Hepatic stellate cell (primary cell): ENCODE results near the gene MBOAT7.
"Not testable (repeated sequence)": the region's sequence is repeated elsewhere in the genome, so short reads cannot be mapped to it uniquely, and the experiment has no call there.

Experiments used
- DNase-seq: peaks from one replicate; pipeline ENCODE4 v3.0.0; 2011; ENCODE audit warnings: low spot score

MBOAT7 gene

DNA sequence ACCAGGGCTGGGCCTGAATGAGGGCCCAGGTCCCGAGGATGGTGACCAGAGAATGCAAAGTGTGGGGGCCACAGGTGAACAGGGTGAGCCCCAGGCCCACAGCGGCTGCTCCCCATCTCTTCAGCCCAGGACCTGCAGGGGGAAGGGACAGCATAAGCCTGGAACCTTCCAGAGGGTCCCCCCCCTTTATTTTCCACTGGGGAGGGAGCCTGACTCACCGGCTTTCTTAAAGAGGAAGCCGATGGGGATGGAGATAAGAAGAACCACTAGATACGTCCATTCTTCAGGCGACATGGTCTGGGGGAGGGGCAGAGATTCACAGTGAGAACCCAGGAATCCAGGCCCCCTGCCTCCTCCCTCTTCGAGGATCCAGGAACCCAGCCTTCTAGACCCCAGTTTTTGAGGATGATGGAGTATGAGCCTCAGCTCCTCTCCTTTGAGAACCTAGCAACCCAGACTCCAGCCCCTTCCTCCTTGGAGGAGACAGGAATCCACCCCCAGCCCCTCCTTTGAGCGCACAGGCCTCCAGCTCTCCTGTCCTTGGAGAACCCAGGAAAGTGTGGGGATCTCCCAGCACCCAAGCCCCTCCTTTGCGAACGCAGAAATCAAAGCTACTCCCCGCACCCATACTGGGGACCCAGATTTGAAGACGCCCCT, 1.0 kb downstream of the MBOAT7 start:
- DNase-seq: peak; percentile 79

DNA sequence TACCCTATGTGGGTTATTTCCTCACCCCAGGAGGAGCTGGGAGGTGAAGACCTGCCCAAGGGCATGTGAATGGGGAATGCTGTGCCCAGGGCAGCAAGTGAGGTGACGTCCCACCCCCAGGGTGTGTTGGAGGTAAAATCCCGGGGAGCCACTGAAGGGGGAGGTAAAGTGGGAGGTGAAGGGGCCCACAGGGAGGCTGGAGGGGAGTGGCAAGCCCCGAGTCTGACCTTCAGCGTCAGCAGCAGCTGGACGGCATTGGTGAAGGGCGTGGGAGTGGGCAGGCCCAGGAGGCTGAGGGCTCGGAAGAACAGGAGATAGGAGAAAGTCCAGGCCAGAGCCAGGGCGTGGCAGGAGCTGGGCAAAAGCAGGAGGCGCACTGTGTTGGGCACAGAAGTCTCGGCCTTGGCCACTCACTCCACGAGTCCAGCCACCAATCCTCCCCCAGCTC, 2.4 kb downstream of the MBOAT7 start:
- DNase-seq: no peak

DNA sequence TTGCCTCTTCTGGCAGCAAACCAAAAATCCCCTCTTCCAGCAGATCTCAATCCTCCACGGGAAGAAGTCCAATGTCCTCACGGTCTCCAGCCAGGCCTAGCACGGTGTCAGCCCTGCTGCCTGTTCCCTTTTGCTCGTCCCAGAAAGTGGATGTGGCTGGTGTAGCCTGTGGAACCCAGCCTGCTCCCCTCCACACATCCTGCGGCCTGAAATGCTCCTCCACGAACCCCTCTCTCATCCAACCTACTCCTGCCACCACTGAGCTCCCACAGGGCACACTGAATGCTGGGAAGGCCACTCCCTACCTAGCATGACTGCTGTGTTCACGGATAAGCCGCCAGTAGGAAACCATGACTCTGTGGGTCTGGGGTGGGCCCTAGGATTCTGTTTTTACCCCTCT, 3.0 kb downstream of the MBOAT7 start:
- no peak for DNase-seq

DNA sequence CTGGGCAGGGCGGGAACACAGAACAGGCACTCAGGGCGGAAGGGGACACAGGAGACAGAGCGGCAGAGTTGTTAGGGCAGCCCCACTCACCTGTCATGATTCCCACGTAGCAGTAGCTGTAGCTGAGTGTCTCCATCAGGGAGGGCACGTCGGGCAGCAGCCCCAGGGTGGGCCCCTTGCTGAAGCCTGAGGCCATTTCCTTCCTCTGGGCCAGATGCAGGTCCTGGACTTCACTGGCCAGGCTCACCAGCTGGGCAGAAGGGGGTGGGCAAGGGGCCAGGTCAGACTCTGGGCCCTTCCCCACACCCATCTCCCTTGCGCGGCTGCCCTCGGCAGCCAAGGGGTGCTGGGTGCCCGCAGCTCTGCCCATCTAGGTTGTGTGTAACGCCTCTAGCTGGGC, 5.9 kb downstream of the MBOAT7 start:
- DNase-seq: no peak

DNA sequence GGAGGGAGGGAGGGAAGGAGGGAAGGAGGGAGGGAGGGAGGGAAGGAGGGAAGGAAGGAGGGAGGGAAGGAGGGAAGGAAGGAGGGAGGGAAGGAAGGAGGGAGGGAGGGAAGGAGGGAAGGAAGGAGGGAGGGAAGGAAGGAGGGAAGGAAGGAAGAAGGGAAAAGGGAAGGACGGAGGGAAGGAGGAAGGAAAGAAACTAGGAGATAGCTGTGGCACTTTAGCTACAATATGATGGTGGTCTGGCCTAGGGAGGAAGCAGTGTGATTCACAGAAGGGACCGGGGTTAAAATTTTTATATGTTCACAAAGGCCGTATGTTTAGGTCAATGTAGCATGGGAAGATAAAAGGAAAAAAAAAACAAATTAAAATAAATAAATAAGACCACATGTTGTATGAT, 7.5 kb downstream of the MBOAT7 start:
- DNase-seq: not testable (repeated sequence)

DNA sequence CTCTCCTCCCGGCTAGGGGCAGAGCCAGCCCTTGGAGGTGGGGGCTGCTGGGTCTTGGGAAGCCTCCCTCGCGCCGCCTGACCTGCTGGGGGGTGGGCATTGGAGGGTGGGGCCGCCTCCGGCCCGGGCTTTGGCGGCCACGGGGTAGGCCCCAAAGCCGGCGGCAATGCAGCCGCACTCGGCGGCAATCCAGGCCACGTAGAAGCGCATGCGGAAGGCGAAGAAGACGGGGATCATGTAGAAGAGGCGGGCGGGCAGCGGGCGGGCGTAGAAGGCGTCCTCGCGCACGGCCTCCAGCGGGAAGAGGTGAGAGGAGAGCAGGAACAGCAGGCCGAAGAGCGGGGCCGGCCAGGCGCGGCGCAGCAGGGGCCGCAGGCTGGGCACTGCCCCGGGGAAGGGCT, 8.7 kb downstream of the MBOAT7 start:
- no peak for DNase-seq

DNA sequence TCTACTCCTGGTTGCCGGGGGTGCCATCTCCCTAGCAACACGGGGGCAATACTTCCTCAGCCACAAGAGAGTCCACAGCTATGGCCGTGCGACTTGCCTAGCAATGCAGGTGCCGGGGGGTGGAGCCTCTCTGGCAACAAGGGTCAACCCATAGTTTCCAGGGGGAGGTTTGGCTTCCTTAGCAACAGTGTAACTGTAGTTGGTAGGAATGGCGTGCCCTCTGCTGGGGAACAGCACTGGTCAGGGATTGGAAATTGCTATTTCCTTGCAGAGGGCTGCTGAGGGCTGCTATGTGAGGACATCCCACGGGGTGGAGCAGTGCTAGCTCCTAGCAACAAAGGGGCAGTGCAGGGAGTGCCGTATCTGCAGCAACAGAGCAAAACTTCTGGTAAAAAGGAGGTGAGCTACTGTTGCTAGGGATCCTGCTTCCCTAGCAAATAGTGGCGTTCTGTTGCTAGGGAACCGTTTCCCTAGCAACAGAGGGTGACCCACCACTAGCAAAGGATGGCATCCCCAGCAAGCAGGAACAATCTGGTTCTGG, 9.4 kb downstream of the MBOAT7 start:
- peak; percentile 53 for DNase-seq

DNA sequence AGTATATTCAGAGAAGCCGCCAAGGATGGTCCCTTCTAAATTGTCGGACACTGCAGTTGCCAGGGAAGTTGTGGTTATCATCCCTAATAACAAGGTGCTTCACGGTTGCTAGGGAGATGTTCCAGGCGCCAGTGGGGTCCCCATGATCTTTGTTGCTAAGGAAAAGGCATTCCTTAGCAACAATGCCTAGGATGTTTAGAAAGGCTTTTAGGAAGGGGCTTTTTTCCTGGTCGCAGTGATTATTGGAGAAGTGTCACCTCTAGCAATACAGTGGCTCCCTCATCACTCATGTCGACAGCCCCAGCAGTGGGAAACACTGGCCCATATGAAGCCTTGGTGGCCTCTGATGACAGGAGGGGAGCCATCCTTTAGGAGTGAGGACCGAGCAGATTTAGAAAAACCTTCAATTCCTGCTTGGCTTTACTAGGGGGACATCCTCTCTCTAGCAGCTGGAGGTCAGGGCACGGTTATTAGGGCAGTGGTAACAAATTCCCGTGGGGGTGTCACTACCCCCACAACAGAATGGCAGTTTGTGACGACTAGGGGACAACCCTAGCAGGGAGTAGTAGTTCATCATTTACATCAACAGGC, 10.0 kb downstream of the MBOAT7 start:
- no peak for DNase-seq

DNA sequence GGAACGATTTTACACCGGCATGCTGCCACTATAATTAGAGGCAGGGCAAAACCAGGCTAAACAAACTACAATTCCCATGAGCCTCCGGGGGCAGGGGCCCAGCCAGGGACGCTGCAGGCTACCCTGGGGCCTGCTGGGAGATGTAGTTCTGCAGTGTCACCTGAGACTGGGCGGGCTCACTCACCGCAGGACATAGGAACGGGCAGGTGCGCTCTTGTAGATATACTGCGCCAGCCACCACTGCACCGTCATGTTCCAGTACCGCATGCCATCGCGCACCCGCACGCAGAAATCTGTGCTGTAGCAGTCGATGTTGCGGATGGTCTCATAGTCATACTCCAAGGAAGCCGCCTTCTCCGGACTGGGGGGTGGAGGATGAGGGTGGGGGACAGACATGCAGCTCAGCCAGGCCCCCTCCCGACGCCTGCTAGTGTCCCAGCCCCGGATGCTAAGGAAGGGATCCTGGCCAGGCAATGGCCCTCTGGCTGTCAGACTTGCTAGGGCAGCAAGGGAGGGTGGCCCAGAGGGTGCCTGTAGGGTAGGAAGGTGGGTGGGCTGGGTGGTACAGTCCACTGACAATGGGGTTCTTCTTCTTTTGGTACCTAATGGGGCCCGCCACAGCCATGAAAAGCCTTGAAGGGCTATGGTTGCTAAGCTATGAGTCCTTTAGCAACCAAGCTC, 10.7 kb downstream of the MBOAT7 start:
- DNase-seq: no peak

DNA sequence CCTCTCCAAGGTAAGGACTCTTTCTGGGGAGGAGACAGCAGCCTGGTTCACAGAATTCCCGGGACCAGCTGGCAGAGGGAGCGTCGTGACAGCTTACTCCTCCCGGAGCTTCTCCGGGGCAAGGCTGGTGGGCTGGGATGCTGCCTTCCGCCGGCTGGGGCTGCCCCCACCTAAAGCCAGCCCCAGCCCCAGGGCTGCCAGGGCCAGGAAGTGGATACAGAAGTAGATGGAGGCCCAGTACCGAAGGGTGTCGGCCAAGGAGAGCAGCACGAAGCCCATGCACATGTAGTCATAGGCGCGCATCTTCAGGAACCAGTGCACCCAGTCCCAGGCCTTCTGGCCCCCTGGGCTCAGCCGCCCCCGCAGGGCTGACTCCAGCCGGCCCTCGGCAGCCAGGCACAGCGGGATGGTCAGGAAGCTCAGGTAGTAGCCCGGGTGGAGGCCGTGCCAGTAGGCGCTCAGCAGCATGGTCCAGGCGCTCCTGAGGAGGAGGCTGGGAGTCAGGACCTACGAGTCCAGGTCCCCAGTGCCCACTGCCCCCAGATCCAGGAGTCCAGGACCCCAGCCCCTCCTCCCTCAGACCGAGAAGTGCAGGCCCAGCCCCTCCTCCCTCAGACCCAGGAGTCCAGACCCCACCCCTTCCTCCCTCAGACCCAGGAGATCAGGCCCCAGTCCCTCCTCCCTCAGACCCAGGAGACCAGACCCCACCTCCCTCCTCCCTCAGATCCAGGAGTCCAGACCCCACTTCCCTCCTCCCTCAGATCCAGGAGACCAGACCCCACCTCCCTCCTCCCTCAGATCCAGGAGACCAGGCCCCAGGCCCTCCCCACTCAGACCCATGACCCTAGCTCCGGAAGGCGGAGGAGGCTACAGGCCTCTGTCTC, 15.2 kb downstream of the MBOAT7 start:
- no peak for DNase-seq

DNA sequence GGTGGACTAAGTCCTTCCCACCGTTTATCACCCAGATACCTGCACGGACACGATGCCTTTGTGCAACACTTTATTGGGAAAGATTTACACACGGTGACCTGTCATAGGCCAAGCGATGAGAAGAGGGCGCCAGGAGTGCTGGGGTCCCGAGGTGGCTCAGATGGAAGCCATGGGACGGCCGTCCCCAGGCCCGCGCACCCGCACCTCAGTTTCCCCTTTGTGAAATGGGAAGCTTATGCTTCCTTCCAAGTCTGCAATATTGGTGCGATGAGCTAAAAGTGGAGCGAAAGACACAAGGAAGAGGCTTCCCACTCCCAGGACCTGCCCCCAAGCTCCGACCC, 16.1 kb downstream of the MBOAT7 start:
- DNase-seq: no peak

DNA sequence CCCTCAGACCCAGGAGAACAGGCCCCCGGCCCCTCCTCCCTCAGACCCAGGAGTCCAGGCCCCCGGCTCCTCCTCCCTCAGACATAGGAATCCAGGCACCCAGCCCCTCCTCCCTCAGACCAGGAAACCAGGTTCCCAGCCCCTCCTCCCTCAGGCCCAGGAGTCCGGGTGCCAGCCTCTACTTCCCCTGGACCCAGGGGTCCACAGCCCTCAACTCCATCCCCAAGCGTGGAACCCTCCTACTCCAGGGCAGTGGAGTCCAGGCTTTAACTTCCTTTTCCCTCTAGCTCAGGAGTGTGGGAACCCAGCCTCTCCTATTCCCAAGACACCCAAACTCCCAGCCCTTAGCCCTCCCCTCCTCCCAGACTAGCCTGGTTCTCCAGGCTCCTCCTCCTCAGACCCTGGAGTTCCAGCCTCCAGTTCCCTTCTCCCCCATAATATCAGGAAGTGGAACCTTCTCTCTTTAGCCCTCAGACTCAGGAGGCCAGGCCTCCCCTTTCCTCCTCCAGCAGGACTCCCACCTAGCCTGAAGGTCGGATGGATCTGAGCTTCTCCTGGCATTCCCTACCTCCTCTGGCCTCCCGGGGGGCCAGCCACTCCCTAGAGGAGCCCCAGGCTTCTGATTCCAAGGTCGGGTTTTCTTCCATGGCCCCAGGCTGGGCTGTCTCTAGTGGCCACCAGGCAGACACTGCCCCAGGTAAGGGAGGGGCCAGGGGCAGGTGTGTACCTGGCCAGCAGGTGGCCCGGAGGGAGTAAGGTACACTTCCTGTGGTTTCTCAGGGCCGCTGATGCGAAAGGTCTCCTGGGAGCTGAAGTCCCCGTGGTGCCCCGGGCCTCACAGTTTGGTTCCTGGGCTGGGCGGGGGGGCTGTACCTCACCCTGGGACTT, 16.7 kb downstream of the MBOAT7 start, which contains the start of gene TMC4:
Gene TMC4, minus strand, starts transcription at position 690 of the 888 bp plus-strand sequence. Its CDS starts 43 bp downstream, at position 647.
- DNase-seq: peak; percentile 79

DNA sequence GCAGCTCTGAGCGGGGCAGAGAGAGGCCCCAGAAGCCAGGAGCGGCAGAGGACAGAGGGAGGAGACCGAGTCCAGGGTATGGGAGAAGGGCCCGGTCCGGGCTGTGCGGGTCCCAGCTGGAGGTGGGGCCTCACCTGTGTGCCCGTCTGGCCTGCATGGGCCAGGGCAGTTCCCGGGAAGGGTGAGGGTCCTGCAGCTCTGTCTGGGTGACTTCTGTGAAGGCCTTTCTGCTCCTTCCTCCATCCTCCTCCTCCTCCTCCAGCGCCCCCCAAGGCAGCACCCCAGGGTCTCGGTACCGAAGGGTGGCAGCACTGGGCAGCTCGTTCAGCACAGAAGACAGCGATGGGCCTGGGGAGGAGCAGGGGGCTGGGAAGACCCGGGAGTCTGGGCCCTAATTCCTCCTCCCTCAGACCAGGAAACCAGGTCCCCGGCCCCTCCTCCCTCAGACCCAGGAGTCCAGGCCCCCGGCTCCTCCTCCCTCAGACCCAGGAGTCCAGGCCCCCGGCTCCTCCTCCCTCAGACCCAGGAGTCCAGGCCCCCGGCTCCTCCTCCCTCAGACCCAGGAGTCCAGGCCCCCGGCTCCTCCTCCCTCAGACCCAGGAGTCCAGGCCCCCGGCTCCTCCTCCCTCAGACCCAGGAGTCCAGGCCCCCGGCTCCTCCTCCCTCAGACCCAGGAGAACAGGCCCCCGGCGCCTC, 17.5 kb downstream of the MBOAT7 start:
- not testable (repeated sequence) for DNase-seq

DNA sequence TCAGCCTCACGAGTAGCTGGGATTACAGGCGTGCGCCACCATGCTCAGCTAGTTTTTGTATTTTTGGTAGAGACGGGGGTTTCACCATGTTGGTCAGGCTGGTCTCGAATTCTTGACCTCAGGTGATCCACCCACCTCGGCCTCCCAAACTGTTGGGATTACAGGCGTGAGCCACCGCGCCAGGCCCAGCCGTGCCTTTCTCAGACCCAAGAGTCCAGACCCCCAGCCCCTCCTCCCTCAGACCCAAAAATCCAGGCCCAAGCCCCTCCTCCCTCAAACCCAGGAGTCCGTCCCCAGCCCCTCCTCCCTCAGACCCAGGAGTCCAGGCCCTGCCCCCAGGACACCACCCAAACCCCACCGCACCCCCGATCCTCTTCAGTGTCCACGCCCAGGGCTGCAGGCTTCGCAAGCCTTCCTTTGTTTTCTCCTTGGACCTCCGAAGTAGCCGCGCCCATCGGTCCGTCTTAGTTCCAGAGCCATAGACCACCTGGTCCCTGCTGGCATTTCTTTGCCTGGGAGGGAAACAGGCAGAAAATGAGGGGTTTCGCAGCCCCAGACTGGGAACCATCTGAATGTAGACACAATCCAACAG, 20.1 kb downstream of the MBOAT7 start:
- no peak for DNase-seq

DNA sequence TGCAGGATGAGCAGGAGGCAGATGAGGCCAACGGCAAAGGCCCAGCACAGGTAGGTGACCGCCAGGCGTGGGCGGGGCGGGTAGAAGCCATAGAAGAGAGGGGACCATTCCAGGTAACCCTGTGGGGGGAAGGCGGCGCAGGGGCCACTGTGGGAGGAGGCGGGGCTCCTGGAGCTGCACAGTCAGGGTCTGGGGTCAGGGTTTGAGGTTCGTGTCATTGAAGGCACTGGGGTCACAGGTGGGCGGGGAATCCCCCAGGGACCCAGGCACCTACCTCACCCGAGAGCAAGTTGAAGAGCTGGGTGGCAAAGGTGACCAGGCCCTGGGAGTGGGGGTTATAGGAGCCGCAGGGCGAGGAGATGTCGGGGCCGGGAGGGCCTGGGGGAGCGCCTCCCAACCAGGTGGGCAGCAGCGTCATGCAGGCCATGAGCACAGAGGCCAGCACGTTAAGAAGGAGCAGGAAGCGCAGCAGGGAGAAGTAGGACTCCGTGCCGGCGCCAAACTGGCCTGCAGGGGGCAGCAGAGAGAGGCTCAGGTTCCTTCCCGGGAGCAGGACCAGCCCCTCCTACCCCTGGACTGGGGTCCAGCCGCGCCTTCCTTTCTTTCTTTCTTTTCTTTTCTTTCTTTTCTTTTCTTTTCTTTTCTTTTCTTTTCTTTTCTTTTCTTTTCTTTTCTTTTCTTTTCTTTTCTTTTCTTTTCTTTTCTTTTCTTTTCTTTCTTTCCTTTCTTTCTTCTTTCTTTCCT, 21.0 kb downstream of the MBOAT7 start:
- DNase-seq: peak; percentile 93

DNA sequence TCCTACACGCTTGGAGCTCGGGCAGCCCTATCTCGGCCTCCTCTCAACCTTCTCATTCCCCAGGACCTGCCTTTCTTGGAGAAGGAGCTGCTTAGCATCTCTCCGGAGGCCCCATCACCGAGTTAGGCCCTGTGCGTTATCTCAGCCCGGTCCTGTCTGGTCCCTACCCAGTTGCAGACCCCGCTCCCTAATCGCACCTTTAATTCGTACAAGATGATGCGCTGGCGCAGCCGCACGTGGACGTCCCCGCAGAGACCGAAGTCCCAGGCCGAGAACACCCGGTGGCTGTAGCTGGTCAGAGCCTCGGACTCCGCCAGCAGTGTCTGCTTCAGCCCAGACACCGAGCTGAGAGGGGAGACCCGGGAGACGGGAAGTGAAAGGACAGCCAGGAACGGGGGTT, 24.2 kb downstream of the MBOAT7 start:
- DNase-seq: no peak

DNA sequence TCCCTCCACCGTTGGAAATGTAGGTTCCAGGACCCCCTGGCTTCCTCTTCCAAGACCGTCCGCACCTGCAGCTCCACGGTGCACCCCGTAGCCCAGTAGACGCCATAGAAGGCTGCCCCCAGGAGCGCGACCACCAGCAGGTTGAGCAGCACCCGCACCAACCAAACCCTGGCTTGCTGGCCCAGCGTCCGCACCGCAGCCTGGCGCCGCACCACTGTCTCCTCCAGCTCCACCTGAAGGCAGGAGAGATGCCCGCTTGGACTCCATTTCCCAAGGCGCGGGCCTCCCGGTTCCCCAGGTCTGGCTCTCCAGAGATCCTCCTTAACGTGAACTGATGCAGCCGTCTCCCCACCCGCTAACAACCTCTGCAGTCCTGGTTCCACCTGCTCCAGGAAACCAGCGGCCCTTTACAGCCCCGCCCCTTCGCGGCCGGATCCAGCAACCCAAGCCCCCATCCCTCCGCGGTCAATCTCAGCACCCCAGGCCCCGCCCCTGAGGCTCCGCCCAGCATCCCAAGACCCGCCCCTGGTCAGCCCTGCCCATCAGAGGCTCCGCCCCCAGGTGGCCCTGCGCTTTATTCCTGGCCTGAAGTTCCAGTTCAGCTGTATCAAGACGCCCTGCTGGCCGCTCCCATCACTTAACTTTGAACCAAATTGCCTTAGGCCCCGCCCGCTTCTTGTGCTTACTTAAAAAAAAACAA, 24.9 kb downstream of the MBOAT7 start:
- peak; percentile 72 for DNase-seq

DNA sequence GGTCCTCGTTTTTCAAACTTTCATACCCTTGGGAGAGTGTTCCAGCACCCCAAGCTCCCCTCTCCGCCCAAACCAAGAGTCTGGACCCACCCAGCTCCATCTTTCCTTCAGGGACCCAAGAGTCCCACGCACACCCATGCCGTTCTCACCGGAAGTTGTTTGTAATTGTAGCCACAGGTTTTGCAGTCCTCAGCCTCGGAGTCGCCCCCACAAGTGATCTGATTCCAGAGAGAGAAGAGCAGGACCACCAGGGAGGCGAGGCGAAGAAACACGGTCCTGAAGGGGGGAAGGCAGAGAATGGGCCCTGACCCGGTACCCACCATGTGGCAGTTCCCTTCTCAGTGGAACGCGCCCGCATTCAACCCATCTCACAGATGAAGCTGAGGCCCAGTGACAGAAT, 26.5 kb downstream of the MBOAT7 start:
- DNase-seq: no peak
